ENCODE results near the gene EFL1.

- no peak for TF ChIP-seq USF2 (IDR thresholded peaks at IDR 0.05; ENCODE audit: low read length)
- TF ChIP-seq CTCF (IDR thresholded peaks at IDR 0.05; ENCODE audit: control extremely low read depth in 1 of 3, insufficient read depth in 1 of 3, low read depth in 1 of 3, low read length in 3 of 3): no peak
- no peak for TF ChIP-seq CBX5 (IDR thresholded peaks at IDR 0.05; ENCODE audit: low read depth, low read length)
- TF ChIP-seq CEBPB (IDR thresholded peaks at IDR 0.05; ENCODE audit: low read depth, low read length): no peak
- TF ChIP-seq POLR2A (IDR thresholded peaks at IDR 0.05; ENCODE audit: control extremely low read depth in 1 of 2, low read depth in 2 of 2, low read length in 2 of 2): no peak
- no peak for TF ChIP-seq SP1 (IDR thresholded peaks at IDR 0.05; ENCODE audit: low read depth, low read length)
- TF ChIP-seq SUZ12 (IDR thresholded peaks at IDR 0.05; ENCODE audit: low read length): no peak
- TF ChIP-seq EP300 (IDR thresholded peaks at IDR 0.05; ENCODE audit: borderline replicate concordance in 1 of 2, low read depth in 2 of 2, low read length in 2 of 2): no peak
- no peak for TF ChIP-seq ZNF274 (IDR thresholded peaks at IDR 0.05; ENCODE audit: borderline replicate concordance, extremely low read depth, low read length)
These were observed 150.6 kb downstream of the EFL1 start for GRCh38 chr15:82111918-82112317.
